ENCODE results near the gene ELN. TPM values are rescaled to one million over a fixed set of nuclear protein-coding genes. Genes with fewer than 3 reads are reported as not detected.
"Not testable (repeated sequence)": the region's sequence is repeated elsewhere in the genome, so short reads cannot be mapped to it uniquely, and the experiment has no call there.

Gene ELN
- not detected in 2 replicates for total RNA-seq (2014; rRNA removed; shearing (Covaris generic))

GRCh38 chr7:74027683-74028320, at the start of gene ELN:
ELN (plus strand) TSS chr7:74028173; CDS start chr7:74028188, 15 bp downstream.
- Histone ChIP-seq H3K4me1 (replicated peaks) (peaks cover 28% of the 10 kb centered on the region), H3K27me3 (replicated peaks) (no peaks in the 10 kb centered on the region), H3K9me3 (replicated peaks) (no peaks in the 10 kb centered on the region), H3K27ac (no peak within 1 kb of the TSS), H3K36me3 (no peaks in the 10 kb centered on the region), H3K4me3 (no peak within 1 kb of the TSS)
- DNase-seq (ENCODE audit: low read depth in 1 of 2, low spot score in 2 of 2), result no peak

- Histone ChIP-seq H3K9me3 (replicated peaks) (no peaks in the 10 kb centered on the region), H3K4me3 (no peak overlapping the region), H3K36me3 (no peaks in the 10 kb centered on the region), H3K27me3 (replicated peaks) (no peaks in the 10 kb centered on the region), H3K27ac (no peak overlapping the region), H3K4me1 (replicated peaks) (no peaks in the 10 kb centered on the region; the same call in 1 of the 2 replicates)
- DNase-seq (ENCODE audit: low read depth in 1 of 2, low spot score in 2 of 2), result peak in 1 of 2 experiments; percentile 26
These were observed 49.1 kb upstream of the ELN start for GRCh38 chr7:73978661-73979563.

GRCh38 chr7:73979656-73980055, 48.3 kb upstream of the ELN start:
- H3K9me3 ChIP-seq (replicated peaks); H3K36me3 ChIP-seq; H3K4me1 ChIP-seq (replicated peaks); H3K27me3 ChIP-seq (replicated peaks); H3K4me3 ChIP-seq; H3K27ac ChIP-seq; DNase-seq (ENCODE audit: low read depth in 1 of 2, low spot score in 2 of 2): not testable (repeated sequence)

- H3K27ac ChIP-seq, result no peak overlapping the region
- H3K36me3 ChIP-seq, result no peaks in the 10 kb centered on the region
- no peaks in the 10 kb centered on the region; the same call in 1 of the 2 replicates for H3K4me1 ChIP-seq (replicated peaks)
- H3K9me3 ChIP-seq (replicated peaks), result no peaks in the 10 kb centered on the region
- H3K27me3 ChIP-seq (replicated peaks), result no peaks in the 10 kb centered on the region
- H3K4me3 ChIP-seq, result no peak overlapping the region
- no peak for DNase-seq (ENCODE audit: low read depth in 1 of 2, low spot score in 2 of 2)
These were observed 47.8 kb upstream of the ELN start for GRCh38 chr7:73980206-73980605.

GRCh38 chr7:73981933-73982332, 46.0 kb upstream of the ELN start:
- no peaks in the 10 kb centered on the region for H3K36me3 ChIP-seq
- H3K9me3 ChIP-seq (replicated peaks), result no peaks in the 10 kb centered on the region
- H3K4me3 ChIP-seq, result no peak overlapping the region
- H3K27me3 ChIP-seq (replicated peaks), result no peaks in the 10 kb centered on the region
- no peak for DNase-seq (ENCODE audit: low read depth in 1 of 2, low spot score in 2 of 2)
- H3K27ac ChIP-seq, result no peak overlapping the region
- H3K4me1 ChIP-seq (replicated peaks), result no peaks in the 10 kb centered on the region; the same call in 1 of the 2 replicates

- Histone ChIP-seq H3K27ac (no peak overlapping the region), H3K9me3 (replicated peaks) (no peaks in the 10 kb centered on the region), H3K36me3 (no peaks in the 10 kb centered on the region), H3K4me1 (replicated peaks) (no peaks in the 10 kb centered on the region; the same call in 1 of the 2 replicates), H3K27me3 (replicated peaks) (no peaks in the 10 kb centered on the region), H3K4me3 (no peak overlapping the region)
- DNase-seq (ENCODE audit: low read depth in 1 of 2, low spot score in 2 of 2), result no peak
These were observed 44.4 kb upstream of the ELN start for GRCh38 chr7:73983437-73984164.

- no peaks in the 10 kb centered on the region for H3K4me1 ChIP-seq (replicated peaks)
- no peaks in the 10 kb centered on the region for H3K9me3 ChIP-seq (replicated peaks)
- no peaks in the 10 kb centered on the region for H3K27me3 ChIP-seq (replicated peaks)
- no peak overlapping the region for H3K27ac ChIP-seq
- H3K36me3 ChIP-seq, result no peaks in the 10 kb centered on the region
- H3K4me3 ChIP-seq, result no peak overlapping the region
- DNase-seq (ENCODE audit: low read depth in 1 of 2, low spot score in 2 of 2), result no peak
These were observed 43.3 kb upstream of the ELN start for GRCh38 chr7:73984481-73985205.

- Histone ChIP-seq H3K4me1 (replicated peaks) (no peaks in the 10 kb centered on the region), H3K27ac (no peak overlapping the region), H3K4me3 (no peak overlapping the region), H3K36me3 (no peaks in the 10 kb centered on the region), H3K9me3 (replicated peaks) (no peaks in the 10 kb centered on the region), H3K27me3 (replicated peaks) (no peaks in the 10 kb centered on the region)
- DNase-seq (ENCODE audit: low read depth in 1 of 2, low spot score in 2 of 2), result no peak
These were observed 42.2 kb upstream of the ELN start for GRCh38 chr7:73985737-73986141.

GRCh38 chr7:73986158-73986631, 41.8 kb upstream of the ELN start:
- no peak overlapping the region for H3K4me3 ChIP-seq
- H3K9me3 ChIP-seq (replicated peaks), result no peaks in the 10 kb centered on the region
- DNase-seq (ENCODE audit: low read depth in 1 of 2, low spot score in 2 of 2), result no peak
- no peaks in the 10 kb centered on the region for H3K36me3 ChIP-seq
- no peaks in the 10 kb centered on the region for H3K4me1 ChIP-seq (replicated peaks)
- no peaks in the 10 kb centered on the region for H3K27me3 ChIP-seq (replicated peaks)
- H3K27ac ChIP-seq, result no peak overlapping the region

GRCh38 chr7:73987298-73987697, 40.7 kb upstream of the ELN start:
- H3K4me1 ChIP-seq (replicated peaks), result no peaks in the 10 kb centered on the region

GRCh38 chr7:73988197-73988596, 39.8 kb upstream of the ELN start:
- Histone ChIP-seq H3K9me3 (replicated peaks) (no peaks in the 10 kb centered on the region), H3K36me3 (no peaks in the 10 kb centered on the region), H3K4me1 (replicated peaks) (no peaks in the 10 kb centered on the region), H3K4me3 (no peak overlapping the region), H3K27me3 (replicated peaks) (no peaks in the 10 kb centered on the region), H3K27ac (no peak overlapping the region)
- no peak for DNase-seq (ENCODE audit: low read depth in 1 of 2, low spot score in 2 of 2)

More at GRCh38 chr7:73987298-73987697, 40.7 kb upstream of the ELN start:
- Histone ChIP-seq H3K4me3 (no peak overlapping the region), H3K36me3 (no peaks in the 10 kb centered on the region), H3K27me3 (replicated peaks) (no peaks in the 10 kb centered on the region), H3K27ac (no peak overlapping the region), H3K9me3 (replicated peaks) (no peaks in the 10 kb centered on the region)
- DNase-seq (ENCODE audit: low read depth in 1 of 2, low spot score in 2 of 2), result no peak

GRCh38 chr7:73991522-73992100, 36.4 kb upstream of the ELN start:
- Histone ChIP-seq H3K27ac (no peak overlapping the region), H3K4me1 (replicated peaks) (no peaks in the 10 kb centered on the region), H3K4me3 (no peak overlapping the region), H3K9me3 (replicated peaks) (peaks cover 6% of the 10 kb centered on the region; the same call in 1 of the 2 replicates), H3K27me3 (replicated peaks) (no peaks in the 10 kb centered on the region), H3K36me3 (no peaks in the 10 kb centered on the region)
- no peak for DNase-seq (ENCODE audit: low read depth in 1 of 2, low spot score in 2 of 2)

- DNase-seq (ENCODE audit: low read depth in 1 of 2, low spot score in 2 of 2), result no peak
- Histone ChIP-seq H3K4me3 (no peak overlapping the region), H3K27me3 (replicated peaks) (no peaks in the 10 kb centered on the region), H3K4me1 (replicated peaks) (no peaks in the 10 kb centered on the region), H3K36me3 (no peaks in the 10 kb centered on the region), H3K9me3 (replicated peaks) (peaks cover 6% of the 10 kb centered on the region; the same call in 1 of the 2 replicates), H3K27ac (no peak overlapping the region)
These were observed 35.8 kb upstream of the ELN start for GRCh38 chr7:73992101-73992562.
